ENCODE results near the gene NAA80. TPM values are rescaled to one million over a fixed set of nuclear protein-coding genes. Genes with fewer than 3 reads are reported as not detected.

Gene NAA80
- total and polyA plus RNA-seq, 10 of the 15 experiments (the other 5 are each of a cell fraction or from before 2014, with no cell fraction given), result 0.48 to 12.7 (median 6.7) TPM

GRCh38 chr3:50254577-50255250, 44.5 kb downstream of the NAA80 start:
- Histone ChIP-seq H3K79me2 (ENCODE audit: control insufficient read depth, insufficient read depth, low read length) (peaks cover 12% of the 10 kb centered on the region), H3K9me3 (replicated peaks; ENCODE audit: control insufficient read depth, insufficient read depth, low read length) (peaks cover 13% of the 10 kb centered on the region; the same call in 1 of the 3 replicates), H3K27ac (ENCODE audit: control insufficient read depth, insufficient read depth) (no peak overlapping the region), H4K20me1 (ENCODE audit: control insufficient read depth, insufficient read depth) (peaks cover 7% of the 10 kb centered on the region), H3K4me1 (ENCODE audit: control insufficient read depth, insufficient read depth, low read length) (peaks cover 3% of the 10 kb centered on the region; the same call in 1 of the 2 replicates), H3K27me3 (replicated peaks in 1 of 2; ENCODE audit: control insufficient read depth in 2 of 2, insufficient read depth in 2 of 2, low read length in 1 of 2) (no peaks in the 10 kb centered on the region), H2AFZ (ENCODE audit: control insufficient read depth, low read depth, low read length) (no peak overlapping the region), H3K4me2 (ENCODE audit: control insufficient read depth, insufficient read depth) (no peak overlapping the region), H3K9ac (ENCODE audit: control insufficient read depth, insufficient read depth, low read length) (no peak overlapping the region), H3K4me3 (no peak overlapping the region), H3K36me3 (ENCODE audit: control insufficient read depth in 2 of 2, insufficient read depth in 2 of 2, low read length in 1 of 2) (peaks cover 38 to 57% of the 10 kb centered on the region in 2 experiments)
- whole genome bisulfite sequencing (ENCODE audit: insufficient coverage, insufficient replicate concordance, low lambda C conversion rate, missing lambda C conversion rate), result 77% methylated on average over 8 of the region's 8 CpGs
- no peak for FAIRE-seq
- ChIA-PET POLR2A (no interaction called here), SMC1A (ENCODE audit: uncharacterized antibody, unreplicated experiment) (no interaction called here), RAD21 (ENCODE audit: unreplicated experiment) (interaction anchor here (1.0 kb wide), 1 partner anchor 8 kb away, joined by 4 read pairs; no protein-coding TSS in a partner anchor), CTCF (interaction anchor here (1.6 kb wide), 1 partner anchor 29 kb away, joined by 4 read pairs; no protein-coding TSS in a partner anchor)
- intact Hi-C loops (cut with micrococcal nuclease; ENCODE audit: unreplicated experiment), result no loop called here
- TF ChIP-seq SPI1 (IDR thresholded peaks at IDR 0.05; ENCODE audit: borderline replicate concordance, insufficient read depth, low read depth, low read length) (peak; percentile 31; the same call in 1 of the 2 replicates), GABPA (IDR thresholded peaks at IDR 0.05; ENCODE audit: low read depth) (no peak)
- no TSS peak for BruUV-seq (replicated peaks)
- no peak for ATAC-seq
- no peak for DNase-seq (ENCODE audit: low read depth, low spot score)
- in situ Hi-C loops (cut with MboI), result no loop called here

- FAIRE-seq (no peak), DNase-seq (ENCODE audit: low read depth, low spot score) (no peak), ATAC-seq (no peak)
- intact Hi-C loops (cut with micrococcal nuclease; ENCODE audit: unreplicated experiment), result no loop called here
- H2AFZ ChIP-seq (ENCODE audit: control insufficient read depth, low read depth, low read length), result no peak overlapping the region
- in situ Hi-C loops (cut with MboI), result no loop called here
- H3K4me1 ChIP-seq (ENCODE audit: control insufficient read depth, insufficient read depth, low read length), result peaks cover 14% of the 10 kb centered on the region
- 79% methylated on average over 8 of the region's 8 CpGs for WGBS (ENCODE audit: insufficient coverage, insufficient replicate concordance, low lambda C conversion rate, missing lambda C conversion rate)
- SMC1A ChIA-PET (ENCODE audit: uncharacterized antibody, unreplicated experiment), result interaction anchor here (0.9 kb wide), 1 partner anchor 131 kb away, joined by 3 read pairs; no protein-coding TSS in a partner anchor
- H3K27me3 ChIP-seq (replicated peaks in 1 of 2; ENCODE audit: control insufficient read depth in 2 of 2, insufficient read depth in 2 of 2, low read length in 1 of 2), result no peaks in the 10 kb centered on the region
- H3K9me3 ChIP-seq (replicated peaks; ENCODE audit: control insufficient read depth, insufficient read depth, low read length), result no peaks in the 10 kb centered on the region; the same call in 2 of the 3 replicates
- BruUV-seq (replicated peaks), result no TSS peak
- H3K9ac ChIP-seq (ENCODE audit: control insufficient read depth, insufficient read depth, low read length), result no peak overlapping the region
- H3K4me2 ChIP-seq (ENCODE audit: control insufficient read depth, insufficient read depth), result no peak overlapping the region
- TF ChIP-seq BCL3 (IDR thresholded peaks at IDR 0.05; ENCODE audit: borderline replicate concordance, insufficient read depth, low read depth, low read length, poor library complexity, severe bottlenecking) (peak; percentile 63), ZNF592 (IDR thresholded peaks at IDR 0.05) (no peak)
- CTCF ChIA-PET, result interaction anchor here (1.1 to 1.8 kb wide), 2 partner anchors 9 to 59 kb away, joined by 3 to 4 read pairs; partner anchors contain the start of gene GNAT1
- peaks cover 43% of the 10 kb centered on the region for H3K79me2 ChIP-seq (ENCODE audit: control insufficient read depth, insufficient read depth, low read length)
- no peak overlapping the region for H3K4me3 ChIP-seq
- H3K27ac ChIP-seq (ENCODE audit: control insufficient read depth, insufficient read depth), result no peak overlapping the region
- POLR2A ChIA-PET, result no interaction called here
- H3K36me3 ChIP-seq (ENCODE audit: control insufficient read depth in 2 of 2, insufficient read depth in 2 of 2, low read length in 1 of 2), result peaks cover 33 to 46% of the 10 kb centered on the region in 2 experiments
- RAD21 ChIA-PET (ENCODE audit: unreplicated experiment), result interaction anchor here (1.1 kb wide), 1 partner anchor 10 kb away, joined by 3 read pairs; no protein-coding TSS in a partner anchor
- H4K20me1 ChIP-seq (ENCODE audit: control insufficient read depth, insufficient read depth), result peaks cover 20% of the 10 kb centered on the region
These were observed 48.0 kb downstream of the NAA80 start for GRCh38 chr3:50251220-50251619.

Measured in GM12878 (cell line).